Epithelial cell of esophagus (primary cell): ENCODE data around the gene FBXL14.

Experiments used
- DNase-seq: peaks from one replicate; pipeline ENCODE4 v3.0.0; 2010; ENCODE audit warnings: low read depth
- H3K4me3 ChIP-seq: 2 replicates; pipeline ENCODE4 v1.5.1; 2011; ENCODE audit warnings: mild to moderate bottlenecking, low read length, control low read depth
- CTCF ChIP-seq: IDR thresholded peaks from 2 replicates; pipeline ENCODE4 v1.5.1; 2011; ENCODE audit warnings: low read depth, mild to moderate bottlenecking, low read length, control low read depth, inconsistent platforms; ENCODE audit not compliant: insufficient read depth; ENCODE audit errors: missing control alignments

The FBXL14 gene

GRCh38 chr12:1587927-1588574 lies 6.3 kb downstream of the FBXL14 start:
- H3K4me3 ChIP-seq: no peak overlapping the region
- DNase-seq: no peak
- TF ChIP-seq CTCF: no peak

GRCh38 chr12:1584326-1584725 lies 10.1 kb downstream of the FBXL14 start:
- H3K4me3 ChIP-seq: no peak overlapping the region
- DNase-seq: no peak
- no peak for TF ChIP-seq CTCF

DNA sequence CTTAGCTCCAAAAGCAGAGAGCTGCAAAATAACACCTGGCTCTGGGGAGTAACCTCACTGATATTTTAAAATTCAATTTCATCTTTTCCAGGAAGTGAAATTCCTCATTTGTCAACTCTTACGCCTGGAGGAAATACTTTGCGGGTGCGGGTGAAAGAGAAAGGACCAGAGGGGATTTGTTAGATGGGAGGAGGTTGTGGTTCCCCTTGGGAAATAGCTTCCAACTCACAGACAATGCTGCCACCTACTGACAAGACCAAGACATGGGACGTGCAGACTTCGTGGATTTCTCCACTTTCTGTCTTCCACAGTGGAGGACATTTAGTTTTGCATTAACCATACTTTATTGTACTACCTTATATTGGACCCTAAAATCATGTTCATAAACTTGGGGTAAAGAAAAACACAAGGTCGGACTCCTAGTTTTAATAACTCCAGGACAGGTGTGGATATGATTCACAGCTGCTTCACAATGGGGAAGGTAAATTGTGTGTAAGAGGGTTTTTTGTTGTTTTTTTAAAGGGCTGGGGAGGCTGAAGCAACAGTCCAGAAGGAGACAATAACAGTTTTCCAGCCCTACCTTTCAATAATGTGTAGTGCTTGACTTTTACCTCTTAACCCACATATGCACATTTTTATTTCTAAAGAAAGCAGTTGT lies 10.8 kb downstream of the FBXL14 start:
- peak; percentile 84 for DNase-seq
- H3K4me3 ChIP-seq: no peak overlapping the region
- peak; percentile 88 for TF ChIP-seq CTCF

GRCh38 chr12:1582709-1583050 lies 11.7 kb downstream of the FBXL14 start:
- no peak for DNase-seq
- no peak overlapping the region for H3K4me3 ChIP-seq
- no peak for TF ChIP-seq CTCF

GRCh38 chr12:1581973-1582708 lies 12.2 kb downstream of the FBXL14 start:
- no peak overlapping the region for H3K4me3 ChIP-seq
- DNase-seq: no peak
- TF ChIP-seq CTCF: no peak

- no peak overlapping the region for H3K4me3 ChIP-seq
- no peak for DNase-seq
- no peak for TF ChIP-seq CTCF
These were observed 13.9 kb downstream of the FBXL14 start for GRCh38 chr12:1580526-1580925.
